VCaP (cell line): ENCODE measurements around the gene SMARCD3.

Source experiments
- H3K27ac ChIP-seq: fragments of 450-650 bp; 2 replicates; pipeline ENCODE4 v1.5.1; 2017
- TF ChIP-seq, protein P1 (sequence below): fragments of 450-650 bp; conservative IDR thresholded peaks from 2 replicates; pipeline ENCODE4 v1.5.1; 2017; ENCODE audit warnings: mild to moderate bottlenecking, moderate library complexity

SMARCD3 gene

DNA sequence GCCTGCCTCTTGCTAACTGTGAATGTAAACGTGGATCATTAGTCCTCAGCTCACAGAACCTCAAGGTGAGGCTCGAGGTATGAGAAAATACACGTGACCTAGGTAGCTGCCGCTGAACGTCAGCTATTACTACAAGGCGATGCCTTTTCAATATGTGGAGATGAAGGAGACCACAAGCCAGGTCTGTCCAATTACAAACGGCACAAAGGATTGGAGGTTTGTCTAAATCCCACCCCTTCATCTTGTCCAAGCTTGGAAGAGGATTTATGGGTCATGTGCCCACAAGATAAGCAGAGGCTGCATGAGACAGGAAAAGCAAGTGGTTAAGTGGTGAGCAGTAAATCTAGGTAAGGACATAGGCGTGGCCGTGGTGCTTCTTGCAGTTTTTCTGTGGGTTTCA is 41.6 kb downstream of the SMARCD3 start:
- TF ChIP-seq, protein P1, sequence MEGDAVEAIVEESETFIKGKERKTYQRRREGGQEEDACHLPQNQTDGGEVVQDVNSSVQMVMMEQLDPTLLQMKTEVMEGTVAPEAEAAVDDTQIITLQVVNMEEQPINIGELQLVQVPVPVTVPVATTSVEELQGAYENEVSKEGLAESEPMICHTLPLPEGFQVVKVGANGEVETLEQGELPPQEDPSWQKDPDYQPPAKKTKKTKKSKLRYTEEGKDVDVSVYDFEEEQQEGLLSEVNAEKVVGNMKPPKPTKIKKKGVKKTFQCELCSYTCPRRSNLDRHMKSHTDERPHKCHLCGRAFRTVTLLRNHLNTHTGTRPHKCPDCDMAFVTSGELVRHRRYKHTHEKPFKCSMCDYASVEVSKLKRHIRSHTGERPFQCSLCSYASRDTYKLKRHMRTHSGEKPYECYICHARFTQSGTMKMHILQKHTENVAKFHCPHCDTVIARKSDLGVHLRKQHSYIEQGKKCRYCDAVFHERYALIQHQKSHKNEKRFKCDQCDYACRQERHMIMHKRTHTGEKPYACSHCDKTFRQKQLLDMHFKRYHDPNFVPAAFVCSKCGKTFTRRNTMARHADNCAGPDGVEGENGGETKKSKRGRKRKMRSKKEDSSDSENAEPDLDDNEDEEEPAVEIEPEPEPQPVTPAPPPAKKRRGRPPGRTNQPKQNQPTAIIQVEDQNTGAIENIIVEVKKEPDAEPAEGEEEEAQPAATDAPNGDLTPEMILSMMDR = no peak
- H3K27ac ChIP-seq = no peak overlapping the region

DNA sequence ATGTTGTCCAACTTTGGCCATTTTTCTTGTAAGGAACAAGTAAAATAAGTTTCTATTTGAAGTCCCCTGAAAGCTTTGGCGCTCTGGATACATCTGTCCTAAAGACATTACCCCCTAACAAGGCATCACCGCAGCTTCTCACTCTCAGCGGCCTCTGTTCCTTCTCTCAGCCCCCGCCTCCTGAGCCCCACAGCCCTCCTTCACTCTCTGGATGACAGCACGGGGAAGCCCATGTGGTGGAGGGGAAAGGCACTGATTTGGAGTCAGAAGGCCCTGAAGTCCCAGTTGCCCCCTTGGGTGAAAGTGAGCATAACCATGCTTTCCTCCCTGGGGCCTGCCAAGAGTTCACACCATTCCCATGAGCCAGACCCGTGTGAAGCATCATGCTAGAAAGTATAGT is 42.8 kb downstream of the SMARCD3 start:
- no peak overlapping the region for H3K27ac ChIP-seq
- TF ChIP-seq, protein P1 = no peak

DNA sequence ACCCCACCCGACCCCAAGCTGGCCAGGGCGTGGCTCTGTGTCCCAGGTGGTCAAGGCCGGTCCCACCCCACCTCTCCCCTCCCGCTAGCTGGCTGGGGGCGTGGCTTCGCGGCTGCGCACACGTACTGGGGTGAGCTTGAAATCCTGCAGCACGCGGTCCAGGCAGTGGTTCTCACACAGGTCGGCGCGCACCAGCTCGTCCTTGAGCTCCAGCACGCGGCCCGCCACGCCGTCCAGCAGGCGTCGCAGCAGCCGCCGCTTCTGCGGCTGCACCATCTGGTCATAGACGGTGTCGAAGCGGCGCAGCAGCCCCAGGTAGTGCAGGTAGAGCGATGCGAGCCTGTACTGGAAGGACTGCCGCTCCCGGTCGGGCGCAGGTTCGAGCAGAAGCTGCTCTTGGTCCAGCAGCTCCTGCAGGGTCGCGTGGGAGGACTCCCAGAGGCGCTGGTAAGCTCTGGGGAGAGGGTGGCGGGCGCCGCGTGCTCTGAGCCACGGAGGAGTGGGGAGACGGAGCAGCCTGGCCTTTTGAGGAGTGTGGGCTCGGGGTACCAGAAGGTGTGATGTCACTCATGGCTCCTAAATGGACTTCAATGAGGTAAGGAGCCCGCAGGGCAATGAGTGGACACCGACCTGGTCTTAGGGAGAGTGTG is 44.0 kb downstream of the SMARCD3 start:
- TF ChIP-seq, protein P1 = no peak
- H3K27ac ChIP-seq = no peak overlapping the region

DNA sequence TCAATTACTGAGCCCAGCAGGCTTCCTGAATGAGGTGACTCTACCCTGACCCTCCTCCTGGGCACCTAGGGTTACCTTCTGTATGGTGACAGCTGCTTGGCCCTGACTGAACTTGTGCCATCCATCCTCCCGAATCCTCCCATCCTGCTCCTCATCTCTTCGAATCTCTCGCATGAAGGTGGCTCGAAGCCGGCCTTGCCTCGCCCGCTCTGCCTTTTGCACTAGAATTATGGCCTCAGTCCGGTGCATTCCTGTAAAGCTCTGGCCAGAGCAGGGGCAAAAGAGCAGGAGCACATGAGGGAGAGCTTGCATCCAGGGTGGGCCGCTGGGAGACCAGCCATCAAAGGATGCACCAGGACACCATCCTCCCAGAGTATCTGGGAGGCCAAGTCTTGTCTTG is 45.7 kb downstream of the SMARCD3 start:
- H3K27ac ChIP-seq = no peak overlapping the region
- TF ChIP-seq, protein P1 = no peak

DNA sequence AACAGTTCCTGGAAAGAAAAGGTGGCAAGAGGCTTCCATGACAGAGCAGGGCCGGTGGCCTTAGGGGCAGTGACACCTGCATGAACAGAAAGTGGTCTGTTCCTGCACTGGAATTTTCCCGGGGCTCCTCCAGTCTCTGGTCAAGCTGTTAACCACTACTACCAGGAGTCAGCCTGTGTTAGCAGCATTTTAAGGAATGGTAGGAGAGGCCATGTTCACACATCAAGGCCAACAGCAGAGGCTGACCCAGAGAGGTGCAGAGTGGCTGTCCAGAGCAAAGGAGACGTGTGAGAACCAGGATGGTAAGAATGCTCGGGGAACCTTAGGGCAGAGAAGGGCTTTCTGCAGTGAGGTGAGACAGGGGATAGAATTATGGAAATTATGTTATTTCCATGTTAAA is 46.7 kb downstream of the SMARCD3 start:
- no peak overlapping the region for H3K27ac ChIP-seq
- TF ChIP-seq, protein P1 = no peak

DNA sequence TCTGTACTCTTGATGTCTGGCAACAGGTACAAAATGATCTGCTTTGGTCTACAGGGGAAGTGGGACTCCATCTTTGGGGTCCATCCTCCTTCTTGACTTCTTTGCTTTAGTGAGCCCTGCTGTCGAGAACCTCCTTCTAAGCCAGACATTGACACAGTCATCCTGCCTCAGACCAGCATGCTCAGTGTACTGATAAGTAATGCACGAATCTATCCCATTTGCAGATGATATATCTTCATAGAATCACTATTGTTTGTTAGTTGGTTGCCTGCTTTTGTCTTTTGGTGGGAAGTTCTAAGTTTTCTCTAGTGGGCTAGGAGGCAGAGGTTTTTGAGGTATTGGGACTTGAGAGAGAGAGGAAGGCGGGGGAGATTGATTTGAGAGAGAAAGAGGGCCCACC is 47.1 kb downstream of the SMARCD3 start:
- no peak overlapping the region for H3K27ac ChIP-seq
- TF ChIP-seq, protein P1 = no peak

DNA sequence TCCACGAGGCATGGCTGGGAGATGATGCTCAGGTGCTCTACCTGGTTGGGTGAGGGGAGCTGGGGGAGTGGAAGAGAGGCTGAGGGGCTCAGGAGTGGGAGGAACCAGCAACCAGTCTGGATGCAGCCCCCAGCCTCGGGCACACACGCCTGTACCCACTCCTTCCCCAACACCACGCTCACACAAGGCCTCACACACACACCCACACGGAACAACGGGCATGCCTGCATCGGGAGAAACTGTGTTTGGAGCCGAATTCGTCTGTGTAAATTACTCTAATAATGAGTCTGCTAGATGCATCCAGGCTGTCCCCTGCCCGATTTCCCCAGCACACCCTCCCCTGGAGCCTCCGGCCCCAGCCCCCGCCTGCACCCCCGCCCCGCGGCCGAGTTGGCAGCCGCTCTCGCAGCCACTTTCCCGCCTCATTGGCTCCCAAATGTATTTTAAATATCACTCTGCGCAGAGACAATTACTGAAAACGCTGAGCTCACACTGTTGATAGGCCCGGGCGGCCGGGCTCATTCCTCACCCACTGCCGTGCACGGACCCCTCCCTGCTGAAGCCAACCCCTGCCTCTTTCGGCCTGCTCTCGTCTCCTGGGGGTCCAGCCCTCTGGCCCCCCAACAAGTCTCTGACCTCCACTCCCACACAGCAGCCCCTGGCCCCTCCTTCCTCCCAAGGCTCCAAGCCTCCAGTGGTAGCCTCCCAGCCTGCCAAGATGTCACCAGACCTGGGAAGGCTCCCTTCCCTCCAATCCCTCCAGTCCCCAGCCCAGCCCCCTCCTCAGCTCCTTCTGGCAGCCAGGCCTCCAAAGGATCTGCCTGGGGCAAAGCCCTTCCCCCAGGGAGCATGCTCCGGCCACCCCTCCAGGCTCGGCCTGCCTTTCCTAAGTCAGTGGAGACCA is 49.3 kb downstream of the SMARCD3 start:
- TF ChIP-seq, protein P1 = no peak
- H3K27ac ChIP-seq = no peak overlapping the region
